Stimulated activated naive CD8-positive, alpha-beta T cell treated with anti-CD3 and anti-CD28 coated beads, Interleukin-15, amount 100 ng/mL, for 72 hours (primary cell): ENCODE results near the gene ACSF3.
"Not testable (repeated sequence)": the region's sequence is repeated elsewhere in the genome, so short reads cannot be mapped to it uniquely, and the experiment has no call there.

Experiments used
- ATAC-seq: fragments of 150-1000 bp; cut with Tn5 transposase; 2 replicates; pipeline ENCODE4 v1.10.0; 2021; ENCODE audit warnings: mild to moderate bottlenecking, moderate library complexity
- DNase-seq, 2 donors: peaks; one replicate each; pipeline ENCODE4 v3.0.0; 2021 to 2022
- H3K27ac Mint-ChIP-seq, 2 donors: one replicate each; pipeline ENCODE4 v1.8.0; 2022; ENCODE audit warnings: mild to moderate bottlenecking in 2 of 2, mixed read lengths in 2 of 2, moderate library complexity in 2 of 2
- H3K27me3 Mint-ChIP-seq: one replicate; pipeline ENCODE4 v1.8.0; 2022; ENCODE audit warnings: mixed read lengths
- H3K4me1 Mint-ChIP-seq: one replicate; pipeline ENCODE4 v1.8.0; 2022; ENCODE audit warnings: mild to moderate bottlenecking, mixed read lengths
- H3K4me3 Mint-ChIP-seq, 2 donors: one replicate each; pipeline ENCODE4 v1.8.0; 2022; ENCODE audit warnings: mild to moderate bottlenecking in 2 of 2, mixed read lengths in 2 of 2, moderate library complexity in 1 of 2
- H3K9me3 Mint-ChIP-seq, 2 donors: one replicate each; pipeline ENCODE4 v1.8.0; 2022; ENCODE audit warnings: mixed read lengths in 2 of 2

ACSF3 gene

DNA sequence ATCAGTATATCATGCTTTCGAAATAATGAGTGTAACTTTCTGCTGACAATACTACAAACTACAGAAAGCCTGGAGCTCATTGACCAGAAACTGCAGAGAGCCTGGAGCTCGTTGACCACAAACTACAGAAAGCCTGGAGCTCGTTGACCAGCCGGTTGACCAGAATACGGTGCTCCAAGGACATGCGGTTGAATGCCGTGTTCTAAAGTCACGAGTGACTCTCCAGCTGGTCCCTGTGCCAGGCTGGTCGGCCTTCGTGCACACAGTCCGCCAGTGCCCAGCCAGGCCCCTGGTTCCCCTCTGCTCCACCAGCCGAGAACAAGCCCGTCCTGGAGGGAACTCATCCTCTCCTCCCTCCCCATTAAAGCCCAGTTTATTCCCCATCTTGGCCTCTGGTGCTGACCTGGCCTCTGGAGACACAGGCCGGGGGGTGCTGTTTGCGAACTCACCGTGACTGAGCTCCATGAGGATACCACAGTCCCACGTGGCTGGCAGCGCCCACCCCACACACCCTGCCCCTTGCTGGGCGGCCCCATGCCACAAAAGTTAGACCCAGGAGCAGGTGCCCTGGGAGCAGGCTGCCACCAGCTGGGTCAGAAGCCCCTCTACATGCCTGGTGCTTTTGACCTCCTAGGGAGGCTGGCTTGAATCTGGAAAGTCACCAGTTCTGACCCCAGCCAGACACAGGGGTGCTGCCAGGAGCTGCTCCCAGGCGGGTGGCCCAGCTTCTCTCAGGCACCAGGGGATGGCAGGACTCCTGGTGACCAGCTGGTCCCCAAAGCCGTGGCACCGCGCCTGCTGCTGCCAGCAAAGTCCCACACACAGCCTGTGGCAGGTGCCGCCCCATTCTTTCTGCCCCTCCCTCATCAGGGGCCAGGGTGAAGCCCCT is 62.4 kb downstream of the ACSF3 start:
- no peak for DNase-seq
- peak overlapping the region in 1 of 2 donors; percentile 42 for H3K27ac Mint-ChIP-seq
- no peaks in the 10 kb centered on the region for H3K9me3 Mint-ChIP-seq
- H3K4me3 Mint-ChIP-seq: no peak overlapping the region
- ATAC-seq: peak; percentile 35
- H3K4me1 Mint-ChIP-seq: no peaks in the 10 kb centered on the region
- no peaks in the 10 kb centered on the region for H3K27me3 Mint-ChIP-seq

DNA sequence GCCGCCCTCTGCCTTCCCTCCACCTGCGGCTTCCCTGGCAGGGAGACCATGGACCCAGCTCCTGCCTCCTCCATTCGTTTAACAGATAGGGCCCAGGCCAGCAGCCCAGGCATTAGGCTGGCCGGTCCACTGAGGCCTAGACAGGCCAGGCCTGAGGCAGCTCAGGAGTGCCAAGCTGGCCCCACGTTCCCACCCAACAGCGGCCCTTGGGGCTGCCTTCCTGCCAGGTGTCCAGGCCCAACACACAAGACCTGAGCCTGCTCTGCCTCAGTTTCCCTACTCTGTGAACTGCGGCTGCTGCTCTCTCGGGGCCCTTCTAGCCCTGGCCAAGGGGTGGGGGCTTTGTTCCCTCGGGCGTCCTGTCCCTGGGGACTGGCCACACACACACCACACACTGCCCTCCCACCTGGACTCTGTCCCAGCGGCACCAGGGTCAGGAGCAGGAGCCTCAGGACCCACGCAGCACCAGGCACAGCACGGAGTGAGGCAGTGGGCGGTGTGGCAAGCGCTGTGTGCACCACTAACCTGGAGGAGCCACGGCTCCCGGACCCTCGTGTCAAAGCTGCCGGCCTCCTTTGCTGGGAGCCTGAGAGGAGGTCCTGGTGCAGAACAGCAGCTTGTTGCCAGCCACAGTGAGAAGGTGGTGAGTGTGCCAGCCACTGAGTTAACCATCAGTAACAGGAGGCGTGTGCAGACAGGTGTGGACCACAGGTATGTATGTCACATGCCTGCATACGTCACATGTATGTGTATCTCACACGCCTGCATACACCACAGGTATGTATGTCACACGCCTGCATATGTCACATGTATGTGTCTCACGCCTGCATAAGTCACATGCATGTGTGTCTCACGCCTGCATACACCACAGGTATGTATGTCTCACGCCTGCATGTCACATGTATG is 63.3 kb downstream of the ACSF3 start:
- Mint-ChIP-seq H3K4me1 (no peaks in the 10 kb centered on the region), H3K9me3 (no peaks in the 10 kb centered on the region), H3K27me3 (no peaks in the 10 kb centered on the region), H3K27ac (peak overlapping the region; percentile 25 to 71), H3K4me3 (no peak overlapping the region)
- DNase-seq (no peak), ATAC-seq (peak; percentile 10)

DNA sequence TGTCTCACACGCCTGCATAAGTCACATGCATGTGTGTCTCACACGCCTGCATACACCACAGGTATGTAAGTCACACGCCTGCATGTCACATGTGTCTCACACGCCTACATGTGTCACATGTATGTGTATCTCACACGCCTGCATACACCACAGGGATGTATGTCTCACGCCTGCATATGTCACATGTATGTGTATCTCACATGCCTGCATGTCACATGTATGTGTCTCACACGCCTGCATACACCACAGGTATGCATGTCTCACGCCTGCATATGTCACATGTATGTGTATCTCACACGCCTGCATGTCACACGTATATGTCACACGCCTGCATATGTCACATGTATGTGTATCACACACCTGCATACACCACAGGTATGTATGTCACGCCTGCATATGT is 64.1 kb downstream of the ACSF3 start:
- H3K27me3 Mint-ChIP-seq: no peaks in the 10 kb centered on the region
- no peaks in the 10 kb centered on the region for H3K4me1 Mint-ChIP-seq
- no peak for ATAC-seq
- H3K4me3 Mint-ChIP-seq: no peak overlapping the region
- H3K9me3 Mint-ChIP-seq: no peaks in the 10 kb centered on the region
- no peak overlapping the region for H3K27ac Mint-ChIP-seq
- DNase-seq: no peak

DNA sequence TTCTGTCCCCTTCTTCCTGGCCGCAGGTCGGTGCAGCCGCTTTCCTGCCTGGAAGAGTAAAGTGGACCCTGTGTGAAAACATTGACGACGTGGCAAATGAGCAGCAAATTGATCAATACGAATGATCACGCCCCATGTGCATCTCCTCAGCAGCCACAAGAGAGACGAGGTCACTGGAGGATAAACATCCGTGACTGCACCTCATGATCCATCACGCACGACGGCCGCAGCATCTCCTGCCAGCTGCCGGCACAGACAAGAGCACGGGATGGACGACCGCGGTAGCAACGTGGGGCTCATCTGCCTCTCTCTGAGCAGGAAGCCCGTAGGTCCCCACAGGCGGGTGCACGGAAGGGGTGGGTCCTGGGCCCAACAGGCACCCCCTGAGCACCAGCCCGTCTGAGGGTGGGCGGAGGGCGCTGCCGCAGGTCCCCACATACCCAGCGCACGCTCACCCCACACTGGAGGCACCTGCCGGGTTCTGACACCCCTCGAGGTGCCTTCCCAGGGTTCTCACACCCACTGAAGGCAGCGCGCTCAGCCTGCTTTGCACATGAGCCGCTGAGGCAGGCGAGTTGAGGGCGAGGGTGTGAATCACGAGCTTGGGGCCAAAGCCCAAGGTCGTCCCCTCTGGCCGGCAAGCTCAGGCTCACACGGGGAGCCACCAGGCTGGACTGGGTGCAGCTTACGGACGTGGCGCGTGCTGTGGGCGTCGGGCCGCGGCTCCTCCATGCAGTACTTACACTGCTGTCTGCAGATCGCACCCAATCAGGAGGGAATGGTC is 65.6 kb downstream of the ACSF3 start:
- no peak overlapping the region for H3K4me3 Mint-ChIP-seq
- no peak overlapping the region for H3K27ac Mint-ChIP-seq
- no peaks in the 10 kb centered on the region for H3K27me3 Mint-ChIP-seq
- DNase-seq (no peak), ATAC-seq (no peak)
- H3K4me1 Mint-ChIP-seq: no peaks in the 10 kb centered on the region
- no peaks in the 10 kb centered on the region for H3K9me3 Mint-ChIP-seq

DNA sequence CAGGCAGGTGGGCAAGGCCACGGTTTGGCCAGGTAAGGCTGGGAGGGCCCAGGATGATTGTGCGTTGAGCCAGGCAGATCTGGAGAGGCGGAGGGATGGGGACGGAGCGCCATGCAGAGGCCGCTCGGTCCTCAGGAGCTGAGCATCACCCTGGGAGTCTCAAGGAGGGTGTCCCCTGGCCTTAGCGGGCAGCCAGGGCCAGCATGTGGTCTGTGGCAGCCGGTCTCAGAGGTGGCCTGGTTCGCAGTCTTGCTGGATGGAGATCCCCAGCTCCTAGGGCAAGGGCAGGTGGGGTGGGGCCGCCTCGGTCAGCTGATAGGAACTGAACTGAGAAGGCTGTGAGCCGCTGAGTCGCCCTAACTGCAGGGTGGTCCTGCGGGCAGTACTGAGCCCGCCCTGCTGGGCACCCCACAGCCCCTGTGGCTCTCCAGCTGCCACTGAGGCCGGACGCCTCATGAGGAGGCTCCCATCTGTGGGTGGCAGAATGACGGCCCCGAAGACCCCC is 66.2 kb downstream of the ACSF3 start:
- no peaks in the 10 kb centered on the region for H3K27me3 Mint-ChIP-seq
- DNase-seq (no peak), ATAC-seq (no peak)
- no peaks in the 10 kb centered on the region for H3K9me3 Mint-ChIP-seq
- H3K4me1 Mint-ChIP-seq: no peaks in the 10 kb centered on the region
- peak overlapping the region in 1 of 2 donors; percentile 72 for H3K27ac Mint-ChIP-seq
- no peak overlapping the region for H3K4me3 Mint-ChIP-seq

DNA sequence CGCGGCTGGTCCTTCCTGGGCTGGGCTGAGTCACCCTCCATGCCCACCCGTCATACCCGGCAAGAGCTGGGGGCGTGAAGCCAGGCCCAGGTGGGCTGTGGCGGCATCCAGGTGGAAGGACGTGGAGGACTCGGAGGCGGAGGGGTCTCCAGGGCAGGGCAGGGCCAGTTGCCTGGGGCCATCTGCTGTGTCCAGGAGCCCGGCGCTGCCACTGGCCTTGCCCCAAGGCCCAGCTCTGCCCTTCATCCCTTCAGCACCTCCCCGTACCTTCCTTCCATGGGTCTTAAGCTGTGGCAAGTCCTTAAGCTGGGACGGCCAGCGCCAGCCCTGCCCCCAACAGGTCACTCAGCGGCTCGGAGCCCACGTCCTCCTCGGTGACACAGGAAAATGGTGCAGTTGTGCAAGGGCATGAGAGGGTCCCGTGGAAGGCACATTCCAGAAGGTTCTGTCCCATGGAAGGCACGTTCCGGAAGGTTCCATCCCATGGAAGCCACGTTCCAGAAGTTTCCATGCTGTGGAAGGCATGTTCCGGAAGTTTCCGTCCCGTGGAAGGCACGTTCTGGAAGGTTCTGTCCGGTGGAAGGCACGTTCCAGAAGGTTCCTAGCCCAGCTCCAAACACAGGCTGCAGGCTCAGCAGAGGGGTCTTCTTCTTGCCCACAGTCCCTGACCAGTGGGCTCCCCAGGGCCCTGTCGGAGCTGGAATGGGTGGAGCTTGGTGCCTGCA is 67.5 kb downstream of the ACSF3 start:
- Mint-ChIP-seq H3K4me3 (no peak overlapping the region), H3K9me3 (no peaks in the 10 kb centered on the region), H3K27ac (no peak overlapping the region), H3K27me3 (no peaks in the 10 kb centered on the region), H3K4me1 (no peaks in the 10 kb centered on the region)
- ATAC-seq (no peak), DNase-seq (no peak)

DNA sequence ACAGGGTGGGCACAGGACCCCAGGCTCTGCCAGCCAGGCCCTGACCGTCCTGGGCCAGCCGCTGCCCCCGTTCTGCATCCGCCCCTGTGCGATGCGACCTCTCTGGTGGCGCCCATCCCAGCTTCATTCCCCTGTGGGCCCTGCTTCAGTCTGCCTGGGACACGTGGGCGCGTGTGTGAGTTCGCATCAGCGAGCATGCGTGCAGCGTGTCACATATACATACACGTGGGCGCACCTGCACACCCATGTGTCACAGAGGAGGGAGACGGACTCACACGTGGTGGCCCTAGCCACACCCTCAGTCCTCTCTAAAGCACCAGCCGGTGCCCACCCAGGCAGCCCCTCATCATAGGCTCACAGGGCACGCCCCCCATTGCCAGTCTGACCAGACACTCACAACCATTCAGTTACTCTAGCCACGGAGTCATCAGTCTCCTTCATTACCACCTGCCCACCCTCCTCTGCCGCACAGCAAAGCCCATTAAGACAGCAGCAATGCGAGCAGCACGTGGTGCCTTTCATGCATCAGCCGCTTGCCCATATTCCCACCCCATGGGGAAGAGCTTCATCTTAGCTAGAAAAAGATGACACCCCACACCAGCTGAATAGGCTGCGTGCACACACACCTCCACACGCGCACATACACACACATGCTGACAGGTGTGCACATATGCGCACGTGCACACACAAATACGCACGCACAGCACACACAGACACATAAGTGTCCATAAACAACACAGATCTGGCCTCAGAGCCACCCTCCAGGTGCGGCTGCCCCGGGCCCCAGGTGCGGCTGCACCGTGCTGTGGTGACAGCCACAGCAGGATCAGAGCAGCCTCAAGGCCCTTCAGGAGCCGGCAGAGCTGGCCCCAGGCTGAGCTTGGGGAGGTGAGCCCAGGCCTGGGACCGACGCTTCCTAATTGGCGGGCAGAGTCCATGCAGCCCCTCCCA is 68.4 kb downstream of the ACSF3 start:
- H3K4me1 Mint-ChIP-seq: no peaks in the 10 kb centered on the region
- peaks cover 6% of the 10 kb centered on the region for H3K27me3 Mint-ChIP-seq
- H3K4me3 Mint-ChIP-seq: no peak overlapping the region
- DNase-seq (no peak), ATAC-seq (peak; percentile 22)
- no peak overlapping the region for H3K27ac Mint-ChIP-seq
- no peaks in the 10 kb centered on the region for H3K9me3 Mint-ChIP-seq

DNA sequence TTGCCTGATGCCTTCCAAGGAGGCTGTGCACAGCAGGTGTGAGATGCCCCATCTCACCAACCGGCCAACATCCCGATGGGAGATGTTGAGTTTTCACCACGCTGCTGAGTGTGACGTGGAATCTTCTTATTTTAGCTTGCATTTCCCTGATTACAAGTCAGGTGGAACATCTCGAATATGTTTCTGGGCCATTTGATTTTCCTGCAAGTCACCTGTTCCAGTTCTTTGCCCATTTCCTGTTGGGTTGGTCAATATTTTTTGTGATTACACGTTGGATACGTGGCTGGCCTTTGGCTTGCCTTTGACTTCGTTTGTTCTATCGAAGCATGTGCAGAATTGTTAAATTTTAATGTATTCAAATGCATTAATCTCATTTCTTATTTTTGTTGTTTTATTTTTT is 69.6 kb downstream of the ACSF3 start:
- DNase-seq: no peak
- no peaks in the 10 kb centered on the region for H3K9me3 Mint-ChIP-seq
- peaks cover 10% of the 10 kb centered on the region for H3K27me3 Mint-ChIP-seq
- H3K4me3 Mint-ChIP-seq: no peak overlapping the region
- no peak overlapping the region for H3K27ac Mint-ChIP-seq
- ATAC-seq: no peak
- peaks cover 5% of the 10 kb centered on the region for H3K4me1 Mint-ChIP-seq

DNA sequence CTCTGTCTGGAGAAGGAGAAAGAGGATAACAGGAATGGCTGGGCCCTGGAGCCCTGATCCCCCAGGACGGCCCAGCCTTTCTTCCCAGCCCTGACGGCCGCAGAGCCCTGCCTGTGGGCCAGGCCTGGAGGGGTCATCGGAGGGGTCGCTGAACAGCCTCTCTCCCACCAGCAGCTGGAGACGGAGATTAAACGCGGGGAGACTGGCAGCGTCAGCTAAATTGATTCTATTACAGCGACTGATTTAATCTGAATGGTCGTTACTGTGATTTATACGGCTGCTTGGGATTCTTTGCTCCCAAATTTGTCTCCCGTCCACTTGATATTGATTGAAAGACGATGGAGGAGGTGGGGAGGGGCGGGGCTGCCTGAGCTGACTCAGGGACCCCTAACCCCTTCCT is 70.8 kb downstream of the ACSF3 start:
- DNase-seq (no peak), ATAC-seq (no peak)
- Mint-ChIP-seq H3K27ac (no peak overlapping the region), H3K9me3 (no peaks in the 10 kb centered on the region), H3K4me3 (no peak overlapping the region), H3K27me3 (peaks cover 20% of the 10 kb centered on the region), H3K4me1 (peaks cover 5% of the 10 kb centered on the region)

DNA sequence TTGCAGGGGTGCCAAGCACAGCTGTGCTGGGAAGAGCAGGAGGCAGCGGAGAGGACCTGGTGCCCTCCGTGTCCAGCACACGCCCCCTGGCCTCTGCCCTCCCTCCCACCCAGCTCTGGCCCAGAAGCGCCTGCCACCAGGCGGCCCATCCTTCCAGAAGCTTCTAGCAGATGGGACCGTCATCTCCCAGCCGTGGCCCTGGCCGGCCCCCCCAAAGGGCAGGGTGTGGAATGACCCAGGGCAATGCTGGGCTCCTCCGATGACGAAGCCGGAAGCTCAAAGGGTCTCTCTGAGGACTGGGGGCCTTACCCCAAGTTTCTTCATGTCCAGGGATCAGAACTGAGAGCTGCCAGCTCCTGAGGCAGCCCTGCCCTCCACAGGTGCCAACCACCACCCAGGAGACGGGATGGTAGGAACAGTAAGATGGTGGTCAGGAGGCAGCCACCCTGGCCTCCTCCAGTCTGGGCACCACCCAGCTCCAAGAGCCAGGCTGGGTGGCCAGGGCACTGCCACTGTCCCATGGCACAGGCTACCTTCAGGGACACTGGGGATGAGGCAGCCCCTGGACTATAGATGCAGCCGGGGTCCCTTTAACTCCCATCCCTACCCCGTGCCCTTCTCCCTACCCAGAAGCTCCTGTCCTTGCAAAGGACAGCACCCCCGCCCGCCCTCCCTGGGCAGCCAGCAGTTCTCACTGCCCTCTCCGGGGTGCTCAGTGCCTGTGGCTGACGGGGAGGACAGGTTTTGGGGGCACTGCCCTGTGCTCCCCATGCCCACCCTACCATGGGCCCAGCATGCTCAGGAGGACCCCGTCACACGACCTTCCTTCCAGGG is 71.4 kb downstream of the ACSF3 start:
- Mint-ChIP-seq H3K27me3 (peaks cover 22% of the 10 kb centered on the region), H3K4me3 (no peak overlapping the region), H3K4me1 (peaks cover 5% of the 10 kb centered on the region), H3K27ac (no peak overlapping the region), H3K9me3 (no peaks in the 10 kb centered on the region)
- DNase-seq (no peak), ATAC-seq (no peak)

DNA sequence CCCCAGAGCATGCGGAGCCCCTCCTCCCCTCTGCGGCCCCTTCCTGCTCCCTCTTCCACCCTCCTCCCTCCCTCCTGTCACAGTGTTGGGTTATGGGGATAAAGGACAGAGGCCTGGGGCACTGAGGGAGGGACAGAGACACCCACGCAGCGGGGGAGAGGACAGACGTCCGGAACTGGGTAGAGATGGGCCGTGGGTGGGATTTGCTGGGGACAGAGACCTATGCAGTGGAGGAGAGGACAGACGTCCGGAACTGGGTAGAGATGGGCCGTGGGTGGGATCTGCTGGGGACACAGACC is 72.0 kb downstream of the ACSF3 start:
- not testable (repeated sequence) for ATAC-seq, H3K27ac Mint-ChIP-seq, H3K4me1 Mint-ChIP-seq, H3K9me3 Mint-ChIP-seq, H3K4me3 Mint-ChIP-seq, DNase-seq
- peaks cover 27% of the 10 kb centered on the region for H3K27me3 Mint-ChIP-seq

DNA sequence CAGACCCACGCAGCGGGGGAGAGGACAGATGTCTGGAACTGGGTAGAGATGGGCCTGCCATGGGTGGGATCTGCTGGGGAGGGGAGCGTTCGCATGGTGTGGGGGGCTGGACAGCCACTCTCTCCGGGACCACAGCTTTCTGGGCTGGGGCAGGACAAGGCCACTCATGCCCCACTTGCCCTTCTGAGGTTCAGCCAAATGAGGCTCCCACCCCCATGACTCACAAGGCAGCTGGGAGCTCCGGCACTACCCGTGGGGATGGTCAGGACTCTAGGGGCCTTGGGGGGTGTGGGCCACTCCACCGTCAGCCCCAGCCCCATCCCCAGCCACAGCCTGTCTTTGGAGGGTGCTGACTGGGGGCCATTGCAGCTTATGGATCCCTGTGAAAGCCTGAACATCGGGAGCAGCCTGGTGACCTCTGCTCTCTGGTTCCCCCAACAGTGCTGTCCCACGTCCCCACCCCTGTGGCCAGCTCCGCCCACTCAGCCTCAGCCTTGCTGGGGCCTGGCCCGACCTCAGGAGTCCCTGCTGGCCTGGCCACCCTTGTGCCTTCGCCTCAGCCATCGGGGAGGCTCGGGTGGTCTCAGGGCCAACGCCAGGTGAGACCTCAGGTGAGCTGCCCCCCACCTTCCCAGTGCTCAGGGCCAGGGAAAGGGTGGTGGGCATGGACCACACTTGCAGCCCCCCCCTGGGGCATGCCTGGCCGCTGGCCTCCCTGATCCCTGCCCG is 73.2 kb downstream of the ACSF3 start:
- Mint-ChIP-seq H3K27me3 (peaks cover 32% of the 10 kb centered on the region), H3K9me3 (no peaks in the 10 kb centered on the region), H3K27ac (no peak overlapping the region), H3K4me3 (no peak overlapping the region), H3K4me1 (peaks cover 15% of the 10 kb centered on the region)
- DNase-seq (no peak), ATAC-seq (no peak)

DNA sequence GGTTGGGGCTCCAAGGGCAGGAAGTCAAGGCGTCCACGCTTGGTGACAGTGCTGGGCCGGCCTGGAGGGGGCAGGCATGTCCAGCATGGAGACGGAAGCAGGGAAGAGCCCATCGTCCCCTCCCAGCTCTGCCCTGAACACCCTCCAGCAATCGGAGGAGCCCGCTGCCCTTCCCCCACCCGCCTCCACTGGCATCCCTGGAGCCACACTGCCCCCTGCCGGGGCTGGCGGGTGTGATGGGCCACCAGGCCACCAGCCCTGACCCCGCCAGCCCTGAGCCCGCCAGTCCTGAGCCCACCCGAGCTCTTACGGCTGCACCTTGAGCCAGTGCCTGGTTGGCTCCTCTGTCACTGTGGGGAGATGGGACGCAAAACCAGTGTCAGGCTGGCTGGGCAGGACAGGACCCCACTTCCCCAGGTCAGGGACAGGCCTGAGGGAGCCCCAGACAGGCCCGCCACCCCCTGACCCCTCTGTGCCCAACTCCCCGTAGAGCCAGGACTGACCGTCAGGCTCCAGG is 73.8 kb downstream of the ACSF3 start:
- no peaks in the 10 kb centered on the region for H3K9me3 Mint-ChIP-seq
- peaks cover 15% of the 10 kb centered on the region for H3K4me1 Mint-ChIP-seq
- ATAC-seq (peak; percentile 56), DNase-seq (peak; percentile 87)
- H3K27me3 Mint-ChIP-seq: peaks cover 32% of the 10 kb centered on the region
- H3K4me3 Mint-ChIP-seq: no peak overlapping the region
- peak overlapping the region in 1 of 2 donors; percentile 34 for H3K27ac Mint-ChIP-seq
